KOPT-K1 (cell line): ENCODE measurements around the gene LCTL.
"Not testable (repeated sequence)": the region's sequence is repeated elsewhere in the genome, so short reads cannot be mapped to it uniquely, and the experiment has no call there.

Experiments
- H3K27ac ChIP-seq: fragments of 200-600 bp; sonication (generic); 2 replicates; pipeline ENCODE4 v1.5.1; 2016; ENCODE audit warnings: antibody characterized with exemption, mild to moderate bottlenecking, low read depth, low read length; ENCODE audit not compliant: poor library complexity, severe bottlenecking
- H3K36me3 ChIP-seq: fragments of 200-600 bp; sonication (generic); 2 replicates; pipeline ENCODE4 v1.5.1; 2017; ENCODE audit warnings: antibody characterized with exemption, mild to moderate bottlenecking, low read length, moderate library complexity; ENCODE audit not compliant: insufficient read depth
- H3K9me3 ChIP-seq: fragments of 200-600 bp; sonication (generic); 2 replicates; pipeline ENCODE4 v1.5.1; 2017; ENCODE audit warnings: antibody characterized with exemption, low read length, mild to moderate bottlenecking; ENCODE audit not compliant: insufficient read depth, poor library complexity, severe bottlenecking

LCTL gene

DNA sequence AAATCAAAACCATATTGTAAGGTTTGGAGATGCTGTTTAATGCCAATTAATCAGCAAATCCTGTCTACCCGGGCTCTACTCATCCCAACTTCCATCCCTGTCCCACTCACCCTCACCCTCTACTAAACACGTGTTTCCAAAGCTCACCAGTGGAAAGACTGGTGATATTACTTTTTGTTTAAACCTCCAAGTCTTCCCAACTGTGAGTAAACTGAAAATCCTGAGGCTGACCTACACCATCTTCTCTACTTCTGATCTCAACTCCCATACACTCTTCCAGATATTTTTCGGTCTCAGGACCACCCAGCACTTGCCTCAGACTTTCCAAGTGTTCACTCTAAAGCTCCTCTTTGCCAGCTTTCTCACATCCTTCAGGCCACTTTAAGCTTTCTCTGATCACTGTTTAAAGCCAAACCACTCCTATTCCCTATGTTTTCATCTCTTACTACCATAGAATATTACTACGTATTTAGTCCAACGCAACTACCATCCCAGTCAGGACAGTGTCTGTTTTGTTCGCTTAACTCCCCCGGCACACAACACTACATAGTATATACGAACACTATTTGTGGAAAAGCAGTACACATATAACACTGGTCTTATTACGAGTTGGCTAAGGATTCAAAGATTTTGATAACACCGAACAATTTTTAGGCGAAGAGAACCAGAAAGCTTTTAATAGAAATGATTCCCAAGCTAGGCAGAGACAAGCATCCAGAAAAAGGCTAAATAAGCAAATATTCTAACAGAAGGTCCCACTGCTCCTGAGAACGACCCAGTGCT, 61.8 kb downstream of the LCTL start:
- peaks cover 56% of the 10 kb centered on the region for H3K36me3 ChIP-seq
- H3K9me3 ChIP-seq = no peaks in the 10 kb centered on the region
- peak overlapping the region; percentile 86 for H3K27ac ChIP-seq

GRCh38 chr15:66503041-66503648, 62.7 kb downstream of the LCTL start:
- Histone ChIP-seq H3K36me3 (peaks cover 62% of the 10 kb centered on the region), H3K27ac (peak overlapping the region; percentile 86)
- not testable (repeated sequence) for H3K9me3 ChIP-seq

DNA sequence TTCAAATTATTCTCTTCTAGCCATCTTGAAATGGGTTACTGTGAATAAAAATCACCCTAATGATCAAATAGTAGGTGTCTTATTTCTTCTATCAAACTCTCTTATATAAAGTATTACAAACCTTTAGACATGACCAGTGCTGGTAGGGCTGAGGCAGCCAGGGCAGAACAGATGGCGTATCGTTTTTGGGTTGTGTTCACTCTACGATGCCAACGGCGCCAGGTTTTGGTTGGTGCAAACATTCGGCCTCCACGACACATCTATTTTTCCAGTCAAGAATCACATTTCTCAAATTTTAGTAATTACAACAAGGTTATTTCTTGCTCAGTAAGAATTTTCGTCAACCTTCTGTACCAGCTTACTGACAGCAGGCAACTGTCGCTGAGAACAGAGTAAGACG, 63.3 kb downstream of the LCTL start:
- H3K27ac ChIP-seq = no peak overlapping the region
- no peaks in the 10 kb centered on the region for H3K9me3 ChIP-seq
- peaks cover 67% of the 10 kb centered on the region for H3K36me3 ChIP-seq

DNA sequence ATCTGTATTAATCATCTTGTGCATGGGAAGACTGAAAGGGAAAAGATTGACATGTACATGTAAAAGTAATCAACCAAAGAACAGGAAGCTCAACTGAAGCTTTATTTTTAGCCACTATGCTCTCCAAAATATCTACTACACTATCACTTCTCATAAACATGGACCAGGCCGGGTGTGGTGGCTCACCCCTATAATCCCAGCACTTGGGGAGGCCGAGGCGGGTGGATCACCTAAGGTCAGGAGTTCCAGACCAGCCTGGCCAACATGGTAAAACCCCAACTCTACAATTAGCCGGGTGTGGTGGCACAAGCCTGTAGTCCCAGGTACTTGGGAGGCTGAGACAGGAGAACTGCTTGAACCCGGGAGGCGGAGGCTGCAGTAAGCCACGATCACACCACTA, 65.5 kb downstream of the LCTL start:
- not testable (repeated sequence) for H3K9me3 ChIP-seq, H3K27ac ChIP-seq
- H3K36me3 ChIP-seq = peaks cover 75% of the 10 kb centered on the region

GRCh38 chr15:66498501-66499386, 67.1 kb downstream of the LCTL start:
- H3K27ac ChIP-seq = no peak overlapping the region
- peaks cover 85% of the 10 kb centered on the region for H3K36me3 ChIP-seq
- no peaks in the 10 kb centered on the region for H3K9me3 ChIP-seq
